GM18511 (cell line): ENCODE measurements around the gene CTF1.
"Not testable (repeated sequence)": the region's sequence is repeated elsewhere in the genome, so short reads cannot be mapped to it uniquely, and the experiment has no call there.

Experiments
- ATAC-seq: cut with Tn5 transposase; IDR thresholded peaks from one replicate; pipeline ENCODE4 v1.9.1; 2021; ENCODE audit warnings: mild to moderate bottlenecking, moderate library complexity; ENCODE audit not compliant: unreplicated experiment

CTF1 gene, protein sequence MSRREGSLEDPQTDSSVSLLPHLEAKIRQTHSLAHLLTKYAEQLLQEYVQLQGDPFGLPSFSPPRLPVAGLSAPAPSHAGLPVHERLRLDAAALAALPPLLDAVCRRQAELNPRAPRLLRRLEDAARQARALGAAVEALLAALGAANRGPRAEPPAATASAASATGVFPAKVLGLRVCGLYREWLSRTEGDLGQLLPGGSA

DNA sequence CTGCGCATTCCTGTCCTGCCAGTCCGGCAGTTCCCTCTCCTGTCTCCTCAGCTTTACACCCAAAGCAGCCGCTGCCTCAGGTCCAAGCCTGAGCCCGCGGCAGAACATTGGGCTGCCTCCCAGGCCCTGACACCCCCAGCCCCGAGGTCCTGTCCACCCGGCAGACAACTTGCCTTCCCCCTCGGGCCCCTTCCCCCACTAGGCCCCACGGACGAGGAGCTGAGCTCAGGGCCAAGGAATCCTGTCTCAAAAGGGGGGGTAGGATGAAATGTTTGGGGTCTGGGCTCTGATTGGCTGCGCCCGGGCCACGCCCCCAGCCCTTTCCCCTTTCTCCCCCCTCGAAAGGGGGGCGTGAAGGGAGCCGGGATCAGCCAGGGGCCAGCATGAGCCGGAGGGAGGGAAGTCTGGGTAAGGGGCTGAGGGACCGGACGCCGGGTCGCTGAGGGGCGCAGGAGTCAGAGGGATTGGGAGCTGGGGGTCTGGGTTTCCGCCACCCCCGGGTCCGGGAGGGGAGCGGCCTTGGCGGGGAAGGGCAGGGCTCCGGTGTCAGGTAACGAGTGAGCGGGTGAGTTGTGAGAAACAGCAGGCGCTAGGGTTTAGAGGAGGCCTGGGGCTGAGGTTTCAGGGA is at the start of gene CTF1:
TSS of gene CTF1 (plus strand) at position 354 of the 628 bp plus-strand sequence. CDS start at position 384, 30 bp downstream.
- ATAC-seq, result no peak

DNA sequence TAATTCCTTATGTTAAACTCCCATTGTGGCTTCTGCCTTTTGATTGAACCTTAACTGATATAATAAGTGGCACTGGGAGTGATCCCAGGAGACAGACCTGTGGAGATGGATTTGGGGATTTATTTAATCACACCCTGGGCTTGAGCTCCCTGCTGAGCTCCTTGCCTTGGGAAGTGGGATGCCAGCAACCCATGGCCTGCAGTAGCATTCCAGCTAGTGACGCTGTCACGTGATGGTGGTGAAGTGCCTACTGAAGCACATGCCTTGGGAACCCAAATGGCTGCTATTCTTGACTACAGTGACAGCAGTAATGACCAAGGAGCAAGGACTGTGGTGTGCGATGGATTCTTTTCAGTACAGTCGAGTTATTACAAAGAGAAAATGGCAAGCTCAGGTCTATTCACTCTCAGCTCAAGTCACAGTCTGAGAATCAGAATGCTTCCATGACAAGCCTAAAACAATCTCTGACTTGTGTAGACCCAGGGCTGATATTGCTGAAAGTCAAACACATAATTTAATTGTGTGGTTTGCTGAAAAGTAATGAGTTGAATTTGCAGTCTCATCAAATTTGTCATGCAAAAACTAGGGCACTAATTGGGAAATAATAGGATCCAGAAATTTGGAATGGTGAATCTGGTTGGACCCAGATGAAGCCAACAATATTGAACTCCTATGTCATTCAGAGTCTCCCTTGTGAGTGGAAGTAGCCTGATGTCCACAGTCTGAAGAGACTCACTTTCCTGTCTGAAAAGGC is 49.6 kb upstream of the CTF1 start:
- no peak for ATAC-seq

DNA sequence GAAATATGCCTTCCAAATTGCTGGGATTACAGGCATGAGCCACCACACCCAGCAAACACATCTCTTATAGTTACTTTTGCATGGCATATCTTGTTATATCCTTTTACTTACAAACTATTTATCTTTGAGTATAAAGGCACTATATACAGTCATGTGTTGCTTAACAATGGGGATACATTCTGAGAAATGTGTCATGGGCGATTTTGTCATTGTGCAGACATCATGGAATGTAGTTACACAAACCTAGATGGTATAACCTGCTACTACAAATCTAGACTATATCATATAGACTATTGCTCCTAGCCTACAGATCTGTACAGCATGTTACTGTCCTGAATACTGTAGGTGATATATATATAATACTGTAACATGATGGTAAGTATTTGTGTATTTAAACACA is 46.2 kb upstream of the CTF1 start:
- no peak for ATAC-seq

DNA sequence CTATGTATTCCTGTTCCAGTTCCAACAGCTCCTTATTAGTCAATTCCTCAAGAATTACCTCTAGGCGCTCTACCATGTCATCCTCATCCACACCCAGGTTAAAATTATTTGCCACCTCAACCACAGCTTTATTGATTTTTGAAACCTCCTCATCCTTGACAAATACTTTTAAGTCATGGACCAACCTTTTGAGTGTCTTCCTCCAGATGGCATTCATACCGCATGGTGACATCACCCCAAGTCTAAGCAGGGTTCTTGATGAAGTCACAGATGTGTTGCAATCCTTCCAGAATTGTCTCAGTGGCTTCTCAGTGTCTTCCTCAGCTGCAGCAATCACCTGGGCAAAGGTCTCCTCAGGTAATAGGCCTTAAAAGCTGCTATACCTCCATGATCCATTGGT is 42.7 kb upstream of the CTF1 start:
- ATAC-seq, result no peak

DNA sequence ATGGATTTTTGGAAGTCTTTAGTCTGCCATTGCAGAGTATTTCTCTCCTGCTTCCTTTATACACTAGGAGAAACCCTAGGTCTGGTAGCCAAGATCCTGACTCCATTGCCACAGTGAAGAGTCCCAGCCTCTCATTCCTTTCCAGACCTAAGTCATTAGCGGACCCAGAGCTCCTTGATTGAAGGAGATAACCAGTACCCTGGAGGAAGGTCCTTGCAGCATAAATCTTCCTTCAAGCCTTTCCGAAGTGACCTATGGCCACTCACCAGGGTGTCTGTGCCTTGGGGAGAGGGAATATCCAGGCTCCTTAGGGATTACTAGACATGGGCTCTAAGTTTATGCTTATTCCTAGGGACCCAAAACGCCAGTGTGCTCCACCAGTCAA is 38.3 kb upstream of the CTF1 start:
- ATAC-seq, result no peak

DNA sequence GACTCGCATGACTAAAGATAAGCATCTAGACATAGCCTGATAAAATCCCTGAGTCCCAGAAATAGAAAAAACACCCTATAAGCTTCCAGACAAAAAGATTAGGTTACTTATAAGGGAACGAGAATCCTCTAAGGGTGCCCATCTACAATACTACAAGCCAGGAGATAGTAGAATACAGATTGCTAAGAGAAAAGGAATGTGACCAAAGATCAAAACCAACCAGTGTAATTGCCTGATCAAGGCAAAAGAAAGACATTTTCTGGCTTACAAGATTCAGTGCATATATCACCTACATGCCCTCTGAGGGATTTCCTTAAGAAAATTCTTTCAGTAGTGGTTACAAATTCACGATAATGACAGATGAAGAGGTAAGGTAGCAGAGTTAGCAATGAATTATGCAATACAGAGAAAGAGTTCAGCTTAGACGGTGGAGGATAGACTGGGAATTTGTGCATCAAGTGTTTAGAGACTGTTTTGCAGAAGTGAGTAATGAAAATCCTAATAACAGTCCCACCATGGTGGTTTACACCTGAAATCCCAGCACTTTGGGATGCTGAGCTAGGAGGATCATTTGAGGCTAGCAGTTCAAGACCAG is 37.5 kb upstream of the CTF1 start:
- no peak for ATAC-seq

DNA sequence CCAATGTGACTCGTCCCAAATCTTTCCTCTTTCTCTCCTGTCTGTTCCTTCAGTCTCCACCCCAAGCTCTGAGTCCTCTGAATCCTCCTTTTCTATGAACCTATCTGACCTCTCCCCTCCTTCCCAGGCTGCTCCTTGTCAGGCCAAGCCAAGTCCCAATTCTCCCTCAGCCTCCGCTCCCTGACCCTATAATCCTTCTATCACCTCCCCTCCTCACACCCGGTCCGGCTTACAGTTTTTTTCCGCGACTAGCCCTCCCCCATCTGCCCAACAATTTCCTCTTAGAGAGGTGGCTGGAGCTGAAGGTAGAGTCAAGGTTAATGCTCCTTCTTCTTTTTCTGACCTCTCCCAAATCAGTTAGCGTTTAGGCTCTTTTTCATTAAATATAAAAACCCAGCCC is 35.7 kb upstream of the CTF1 start:
- ATAC-seq, result not testable (repeated sequence)

DNA sequence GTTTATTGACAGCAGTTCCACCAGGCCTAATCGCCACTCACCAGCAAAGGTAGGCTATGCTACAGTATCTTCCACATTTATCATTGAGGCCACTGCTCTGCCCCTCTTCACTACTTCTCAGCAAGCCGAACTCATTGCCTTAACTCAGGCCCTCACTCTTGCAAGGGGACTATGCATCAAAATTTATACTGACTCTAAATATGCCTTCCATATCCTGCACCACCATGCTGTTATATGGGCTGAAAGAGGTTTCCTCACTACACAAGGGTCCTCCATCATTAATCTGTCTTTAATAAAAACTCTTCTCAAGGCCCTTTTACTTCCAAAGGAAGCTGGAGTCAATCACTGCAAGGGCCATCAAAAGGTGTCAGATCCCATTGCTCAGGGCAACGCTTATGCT is 33.2 kb upstream of the CTF1 start:
- ATAC-seq, result not testable (repeated sequence)

DNA sequence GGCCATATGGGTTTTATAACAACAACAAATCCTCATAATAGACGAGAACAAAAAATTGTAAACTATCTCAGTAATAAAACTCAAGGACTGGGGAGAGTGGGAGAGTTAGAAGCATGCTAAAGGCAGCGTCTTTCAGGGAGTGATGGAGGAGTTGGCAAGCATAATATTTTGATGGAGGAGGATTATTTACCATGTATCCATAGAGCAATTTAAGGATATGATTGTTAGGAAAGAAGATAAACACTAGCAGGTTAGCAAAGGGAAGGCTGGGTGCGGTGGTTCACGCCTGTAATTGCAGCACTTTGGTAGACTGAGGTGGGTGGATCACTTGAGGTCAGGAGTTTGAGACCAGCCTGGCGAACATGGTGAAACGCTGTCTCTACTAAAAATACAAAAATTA is 30.4 kb upstream of the CTF1 start:
- ATAC-seq, result no peak

DNA sequence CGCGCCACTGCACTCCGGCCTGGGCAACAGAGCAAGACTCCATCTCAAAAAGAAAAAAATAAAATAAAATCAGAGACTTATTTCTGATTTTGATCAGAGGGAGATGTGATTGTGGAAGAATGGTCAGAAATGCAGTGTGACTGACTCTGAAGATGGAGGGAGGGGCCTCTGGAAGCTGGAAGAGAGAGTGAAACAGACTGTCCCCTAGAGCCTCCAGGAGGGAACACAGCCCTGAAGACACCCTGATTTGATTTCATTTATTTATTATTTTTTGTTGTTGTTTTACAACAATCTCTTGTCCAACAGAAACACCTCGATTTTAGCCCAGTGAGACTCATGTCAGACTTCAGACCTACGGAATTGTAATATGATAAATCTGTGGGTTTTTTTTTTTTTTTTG is 28.7 kb upstream of the CTF1 start:
- no peak for ATAC-seq

DNA sequence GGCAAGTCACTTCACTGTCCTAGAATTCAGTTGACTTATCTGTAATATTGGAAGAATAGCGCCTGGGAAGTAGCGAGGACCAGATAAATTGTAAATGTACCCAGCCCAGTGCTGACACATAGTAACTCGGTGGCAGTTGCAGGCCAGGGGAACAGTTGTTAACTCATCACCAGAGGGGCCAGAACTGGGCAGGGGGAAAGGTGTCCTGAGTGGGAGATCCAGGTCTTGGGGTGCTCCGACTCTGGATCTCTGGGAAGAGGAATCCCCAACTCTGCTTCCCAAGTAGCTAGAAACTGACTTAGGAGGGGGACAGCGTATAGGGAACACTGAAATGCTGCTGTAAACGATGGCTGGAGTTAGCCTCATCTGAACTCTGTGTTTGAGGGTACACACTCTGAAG is 25.5 kb upstream of the CTF1 start:
- ATAC-seq, result no peak

DNA sequence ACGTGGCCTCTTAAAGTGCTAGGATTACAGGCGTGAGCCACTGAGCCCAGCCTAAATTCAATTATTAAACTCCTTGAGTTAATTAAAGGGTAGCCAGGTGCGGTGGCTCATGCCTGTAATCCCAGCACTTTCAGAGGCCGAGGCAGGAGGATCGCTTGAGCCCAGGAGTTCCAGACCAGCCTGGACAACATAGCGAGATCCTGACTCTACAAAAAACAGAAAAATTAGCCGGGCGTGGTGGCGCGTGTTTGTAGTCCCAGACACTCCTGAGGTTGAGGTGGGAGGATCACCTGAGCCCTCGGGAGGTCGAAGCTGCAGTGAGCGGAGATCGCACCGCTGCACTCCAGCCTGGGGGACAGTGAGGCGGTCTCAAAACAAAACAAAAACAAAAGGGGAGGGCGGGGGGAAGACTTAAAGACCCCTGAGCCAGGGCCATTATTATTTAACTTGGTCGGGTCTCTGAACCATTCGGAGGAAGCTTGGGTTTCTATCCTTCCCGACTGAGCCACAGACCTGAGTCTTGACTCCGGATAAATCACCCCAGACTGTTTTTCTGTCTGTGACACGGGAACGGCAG is 22.1 kb upstream of the CTF1 start:
- no peak for ATAC-seq

DNA sequence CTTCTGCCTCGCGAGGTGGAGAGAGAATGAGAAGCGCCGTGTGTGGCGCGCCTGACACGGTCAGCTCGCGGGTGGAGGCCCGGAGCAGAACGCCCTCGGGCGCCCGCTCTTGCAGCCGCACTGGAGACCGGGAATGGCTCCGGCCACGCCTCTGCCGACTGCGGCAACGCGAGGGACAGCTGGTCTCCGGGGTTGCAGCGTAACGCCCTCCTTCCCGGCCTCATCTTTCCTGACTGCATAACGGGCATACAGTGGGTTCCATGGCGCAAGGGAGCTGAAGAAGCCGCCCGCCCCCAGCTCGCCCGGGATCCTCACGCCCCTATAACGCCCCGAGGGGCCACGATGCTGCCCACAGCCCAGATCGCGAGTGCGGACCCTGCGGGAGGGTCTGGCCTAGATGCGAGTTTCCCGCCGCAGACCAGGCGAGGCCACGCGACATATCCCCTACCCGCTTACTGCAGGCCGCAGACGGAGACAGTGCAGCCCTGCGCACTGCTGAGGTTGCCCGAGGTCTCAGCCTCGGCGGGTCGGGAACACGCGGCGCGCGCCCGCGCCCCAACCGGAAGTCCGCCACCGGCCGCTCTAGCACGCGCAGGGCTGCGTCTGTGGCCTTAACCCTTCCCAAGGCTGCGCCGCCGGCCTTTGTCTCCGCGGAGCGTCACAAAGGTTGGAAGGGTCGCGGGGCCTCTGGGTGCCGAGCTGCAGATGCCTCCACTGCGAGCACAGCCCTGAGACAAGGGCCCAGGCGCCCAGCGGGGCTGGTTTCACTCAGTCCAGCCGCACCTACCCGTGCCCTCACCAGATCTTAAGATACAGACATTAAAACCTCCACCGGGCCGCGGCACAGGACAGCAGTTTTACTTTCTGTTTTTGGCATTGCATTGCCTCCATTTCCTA is 21.3 kb upstream of the CTF1 start:
- ATAC-seq, result peak; percentile 89

DNA sequence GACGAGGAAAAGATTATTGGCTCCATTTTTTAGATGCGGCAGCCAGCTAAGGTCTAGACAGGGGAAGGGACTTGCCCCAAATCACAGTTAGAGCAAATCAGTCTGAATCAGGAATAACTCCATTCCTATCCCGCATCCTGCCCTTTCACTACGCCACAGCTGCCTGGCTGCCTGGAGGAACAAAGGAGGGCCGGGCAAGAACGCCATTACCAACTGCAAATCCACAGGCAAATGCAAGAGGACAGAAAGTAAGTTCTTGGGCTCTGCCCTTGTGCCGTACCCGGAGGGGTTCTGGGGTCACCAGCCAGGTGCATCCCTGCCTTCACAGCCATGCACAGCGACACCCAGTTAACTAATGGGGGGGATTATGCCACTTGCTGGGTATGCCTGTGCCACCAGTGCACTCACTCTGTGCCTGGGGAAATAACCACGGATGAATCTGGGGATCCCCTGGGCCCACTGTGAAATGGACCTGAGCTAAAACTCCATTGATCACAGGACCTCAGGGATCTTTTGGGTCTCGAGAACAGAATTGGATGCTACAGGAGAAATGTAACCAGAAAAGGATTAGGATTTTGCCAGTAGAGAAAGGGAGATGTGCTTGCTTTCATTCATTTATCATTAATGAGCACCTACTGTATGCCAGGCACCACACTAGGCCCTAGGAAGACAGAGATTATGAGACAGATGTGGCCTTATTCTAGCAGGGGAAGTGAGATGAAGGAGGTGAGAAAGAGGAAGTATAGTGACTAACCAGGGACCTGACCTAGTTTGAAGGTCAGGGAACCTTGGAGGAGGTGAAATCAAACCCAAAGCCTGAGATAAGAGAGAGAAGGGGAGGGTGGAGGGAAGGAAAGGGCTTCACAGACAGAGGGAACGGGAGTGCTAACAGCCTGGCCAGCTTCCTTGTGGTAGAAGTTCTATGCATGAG is 20.3 kb upstream of the CTF1 start:
- no peak for ATAC-seq

DNA sequence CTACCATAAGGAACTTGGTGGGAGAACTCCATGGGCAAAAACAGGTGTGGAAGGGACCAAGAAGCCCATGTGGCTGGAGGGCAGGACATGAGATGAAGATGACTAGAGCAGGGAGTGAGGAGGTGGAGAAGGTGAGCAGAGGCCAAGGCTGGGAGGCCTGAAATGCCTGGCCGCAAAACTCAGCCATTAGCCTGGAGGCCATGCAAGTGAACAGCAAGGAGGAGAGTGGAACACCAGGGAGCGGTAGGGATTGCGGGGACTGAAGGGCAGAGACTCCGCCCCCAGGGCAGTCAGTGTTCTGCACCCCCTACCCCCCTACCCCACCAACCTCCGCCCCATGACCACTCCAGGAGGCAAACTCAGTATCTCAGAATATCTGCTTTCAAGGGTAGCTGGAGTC is 19.5 kb upstream of the CTF1 start:
- ATAC-seq, result no peak

DNA sequence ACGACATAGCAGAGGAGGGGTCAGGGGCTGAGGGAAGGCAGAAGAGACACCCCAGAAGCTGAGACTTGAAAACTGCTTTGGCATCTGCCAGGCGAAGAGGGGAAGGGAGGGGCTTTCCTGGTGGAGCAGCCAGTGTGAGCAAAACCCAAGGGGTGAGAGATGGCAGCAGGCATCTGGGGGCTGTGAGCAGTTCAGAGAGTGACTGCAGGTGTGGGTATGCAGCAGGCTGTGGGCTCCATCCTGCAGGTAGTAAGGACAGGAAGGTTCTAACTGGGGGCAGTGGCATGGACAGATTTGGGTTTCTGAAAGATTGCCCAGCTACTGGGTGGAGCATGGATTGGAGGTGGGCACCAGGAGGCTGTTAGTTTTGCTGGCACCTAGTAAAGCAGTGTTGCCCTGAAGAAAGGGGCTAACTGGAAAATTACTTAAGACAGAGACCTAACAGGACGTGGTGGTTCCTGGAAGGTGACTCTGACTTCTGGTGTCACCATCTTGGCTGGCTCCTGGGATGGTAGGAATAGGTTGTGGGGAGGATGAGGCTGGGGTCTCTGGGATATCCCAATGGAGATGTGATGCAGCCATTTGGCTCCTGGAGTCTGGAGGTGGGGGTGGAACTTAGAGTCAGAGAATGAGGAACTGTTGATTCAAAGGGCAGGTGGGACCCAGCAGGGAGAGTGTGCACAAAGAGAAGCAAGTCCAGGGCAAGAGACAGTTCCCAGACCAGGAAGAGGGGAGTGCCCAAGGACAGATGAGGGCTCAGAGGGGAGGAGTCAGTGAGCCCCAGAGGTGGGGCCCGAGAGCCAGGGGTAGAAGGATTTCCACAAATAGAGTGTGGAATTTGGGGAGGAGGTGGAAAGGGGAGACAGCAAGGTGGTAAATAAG is 13.7 kb upstream of the CTF1 start:
- ATAC-seq, result no peak

DNA sequence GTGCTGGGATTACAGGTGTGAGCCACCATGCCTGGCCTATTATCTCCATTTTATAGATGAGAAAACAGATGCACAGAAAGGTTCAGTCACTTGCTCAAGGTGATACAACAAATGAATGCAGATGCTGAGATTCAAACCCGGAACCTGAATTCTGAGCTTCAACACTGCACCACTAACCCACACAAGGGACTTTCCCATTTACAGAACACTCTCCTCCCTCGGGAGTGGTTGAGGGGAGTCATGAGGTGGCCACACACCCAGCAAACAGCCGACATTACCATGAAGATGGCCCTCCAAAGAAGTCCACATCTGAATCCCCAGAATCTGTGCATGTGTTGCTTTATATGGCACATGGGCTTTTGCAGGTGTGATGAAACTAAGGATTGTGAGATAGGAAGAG is 11.7 kb upstream of the CTF1 start:
- no peak for ATAC-seq

DNA sequence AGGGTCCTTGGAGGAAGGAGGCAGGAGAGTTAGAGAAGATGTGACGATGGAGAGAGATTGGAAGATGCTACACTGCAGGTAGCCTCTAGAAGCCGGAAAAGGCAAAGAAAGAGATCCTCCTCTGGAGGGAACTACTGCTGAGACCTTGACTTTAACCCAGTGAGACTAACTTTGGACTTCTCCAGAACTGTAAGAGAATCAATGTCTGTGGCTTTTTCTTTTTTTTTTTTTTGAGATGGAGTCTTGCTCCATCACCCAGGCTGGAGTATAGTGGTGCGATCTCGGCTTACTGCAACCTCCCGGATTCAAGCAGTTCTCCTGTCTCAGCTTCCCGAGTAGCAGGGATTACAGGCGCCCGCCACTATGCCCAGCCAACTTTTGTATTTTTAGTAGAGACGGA is 11.2 kb upstream of the CTF1 start:
- ATAC-seq, result no peak

DNA sequence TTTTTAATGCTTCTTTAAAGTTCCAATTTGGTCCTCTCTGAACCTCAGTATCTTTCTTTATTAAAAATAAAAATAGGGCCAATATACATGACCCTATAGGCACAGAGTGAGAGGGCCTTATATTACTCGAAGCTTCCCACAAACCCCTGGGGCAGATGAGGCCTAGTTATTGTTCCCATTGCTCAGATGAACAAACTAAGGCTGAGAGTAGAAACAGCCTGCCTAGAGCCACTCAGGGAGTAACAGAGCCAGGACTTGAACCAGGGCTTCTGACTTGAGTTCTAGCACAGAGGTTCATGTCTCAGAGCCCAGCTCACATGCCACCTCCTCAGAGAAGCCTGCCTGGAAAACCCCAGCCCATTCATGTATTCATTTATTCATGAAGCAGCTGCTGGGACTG is 10.3 kb upstream of the CTF1 start:
- no peak for ATAC-seq
